Stomach (tissue), 9 donors: Measurements from ENCODE around the gene ARFGEF3. TPM values are rescaled to one million over a fixed set of nuclear protein-coding genes. Genes with fewer than 3 reads are reported as not detected.
"Not testable (repeated sequence)": the region's sequence is repeated elsewhere in the genome, so short reads cannot be mapped to it uniquely, and the experiment has no call there.

ENCODE experiments used
- DNase-seq, 2 donors: peaks; one replicate each; pipeline versions ENCODE4 v3.0.0 to v3.0.0-alpha.2; 2013 to 2019
- H3K27ac ChIP-seq, 5 donors: fragments of 200-600 bp in 4 of 5; sonication (generic) in 4 of 5; one replicate each; pipeline ENCODE4 v1.5.1; 2013 to 2019; ENCODE audit warnings: mild to moderate bottlenecking in 1 of 5, moderate library complexity in 1 of 5
- H3K27me3 ChIP-seq, 3 donors: fragments of 200-600 bp; sonication (generic); one replicate each; pipeline ENCODE4 v1.5.1; 2017 to 2019; ENCODE audit warnings: mixed run types in 1 of 3
- H3K36me3 ChIP-seq, 4 donors: fragments of 200-600 bp; sonication (generic); 1 replicate in 3 of 4; 2 replicates in 1 of 4; pipeline ENCODE4 v1.5.1; 2016 to 2019
- H3K4me1 ChIP-seq, 4 donors: fragments of 200-600 bp; sonication (generic); one replicate each; pipeline ENCODE4 v1.5.1; 2016 to 2019
- H3K4me3 ChIP-seq, 4 donors: fragments of 200-600 bp; sonication (generic) in 3 of 4; one replicate each; pipeline ENCODE4 v1.5.1; 2016 to 2019; ENCODE audit warnings: mild to moderate bottlenecking in 1 of 4
- H3K9me3 ChIP-seq, 4 donors: fragments of 200-600 bp; sonication (generic); one replicate each; pipeline ENCODE4 v1.5.1; 2016 to 2019
- CTCF ChIP-seq, 7 experiments: fragments of 450-650 bp in 4 of 7; fragments of 200-600 bp in 3 of 7; sonication (generic) in 3 of 7; IDR thresholded peaks; one replicate each; pipeline ENCODE4 v1.5.1; 2016 to 2019; ENCODE audit warnings: antibody characterized with exemption in 7 of 7, control low read depth in 2 of 7, mild to moderate bottlenecking in 1 of 7
- EP300 ChIP-seq: sonication (generic); formaldehyde crosslinking; IDR thresholded peaks from one replicate; pipeline ENCODE4 v1.6.1; 2017; ENCODE audit warnings: antibody characterized with exemption
- POLR2A ChIP-seq, 4 donors: fragments of 450-650 bp; IDR thresholded peaks; one replicate each; pipeline ENCODE4 v1.6.1; 2016; ENCODE audit warnings: antibody characterized with exemption in 4 of 4, control low read depth in 2 of 4, mild to moderate bottlenecking in 1 of 4, moderate library complexity in 1 of 4
- POLR2AphosphoS5 ChIP-seq, 3 donors: sonication (generic); formaldehyde crosslinking; IDR thresholded peaks; one replicate each; pipeline ENCODE4 v1.6.1; 2016; ENCODE audit warnings: antibody characterized with exemption in 3 of 3
- WGBS, 5 donors: extraction: QIAGEN DNeasy Blood & Tissue Kit in 3 of 5; methylation state at CpG; one replicate each; pipeline versions ENCODE4 v1.1.5 to v1.1.7; 2013 to 2018; 5-methylcytosine and 5-hydroxymethylcytosine counted together
- intact Hi-C: fragments of 100-400 bp; cut with DNase I; formaldehyde crosslinking; loops from one replicate; pipeline ENCODE4 v1.15.1; 2023; ENCODE audit warnings: low total_unique reads
- polyA plus RNA-seq, 3 donors: library from polyadenylated mRNA; stranded (reverse); fragments of 200-250 nt; gene quantifications; one replicate each; pipeline ENCODE4 v1.2.3, GENCODE V29; 2013
- total RNA-seq, 5 donors: library from RNA; depleted of rRNA; stranded (reverse); fragments of >200 nt; gene quantifications; one replicate each; pipeline versions ENCODE4 v1.1.0 to v1.2.3, GENCODE V29; 2014 to 2016
- donor health status: healthy with polysubstance abuse.
- donor health status: Bipolar disorder and iron deficiency.
- donor health status: healthy.

ARFGEF3 gene
- total and polyA plus RNA-seq, 8 donors, result 3.2 to 44.6 (median 13.2) TPM

DNA sequence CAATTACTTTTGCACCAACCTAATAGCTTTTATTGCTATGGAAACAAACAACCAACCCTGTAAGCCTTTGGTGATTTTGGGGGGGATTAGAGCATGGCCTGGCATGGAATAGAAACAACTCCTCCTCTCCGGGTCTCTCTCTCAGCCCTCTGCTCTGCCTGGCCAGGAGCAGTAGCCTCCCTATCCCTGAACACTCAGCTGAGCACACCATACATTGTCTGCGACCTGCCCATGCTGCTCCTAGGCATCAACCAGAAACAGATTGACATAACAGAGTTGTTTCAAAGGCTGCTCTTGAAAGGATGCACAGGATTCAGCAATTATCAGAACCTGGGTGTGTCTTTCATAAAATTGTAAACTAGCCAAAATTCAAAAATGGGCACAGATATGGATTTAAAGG, 186.1 kb downstream of the ARFGEF3 start:
- WGBS, 5 donors, result 56 to 79% (median 76%) methylated on average over 2 of the region's 2 CpGs
- TF ChIP-seq POLR2A (IDR thresholded peaks at IDR 0.05) (no peak), EP300 (no peak), CTCF (IDR thresholded peaks at IDR 0.05) (no peak), POLR2AphosphoS5 (IDR thresholded peaks at IDR 0.05) (no peak)
- intact Hi-C loops, result no loop called here
- Histone ChIP-seq H3K36me3 (no peaks in the 10 kb centered on the region), H3K4me3 (no peak overlapping the region), H3K4me1 (peaks cover 0 to 10% (median 3%) of the 10 kb centered on the region in 4 donors), H3K27me3 (no peaks in the 10 kb centered on the region), H3K27ac (no peak overlapping the region), H3K9me3 (no peaks in the 10 kb centered on the region)
- DNase-seq, result no peak

- no peak overlapping the region for H3K27ac ChIP-seq
- no peaks in the 10 kb centered on the region for H3K27me3 ChIP-seq
- 56 to 84% (median 67%) methylated on average over 3 of the region's 3 CpGs for WGBS, 5 donors
- H3K4me3 ChIP-seq, result no peak overlapping the region
- H3K4me1 ChIP-seq, result peaks cover 0 to 10% (median 3%) of the 10 kb centered on the region in 4 donors
- TF ChIP-seq POLR2A (IDR thresholded peaks at IDR 0.05) (no peak), POLR2AphosphoS5 (IDR thresholded peaks at IDR 0.05) (no peak), EP300 (no peak), CTCF (IDR thresholded peaks at IDR 0.05) (no peak)
- no peaks in the 10 kb centered on the region for H3K9me3 ChIP-seq
- intact Hi-C loops, result no loop called here
- no peak for DNase-seq
- no peaks in the 10 kb centered on the region for H3K36me3 ChIP-seq
Observed at GRCh38 chr6:138349891-138350290, 188.2 kb downstream of the ARFGEF3 start.

DNA sequence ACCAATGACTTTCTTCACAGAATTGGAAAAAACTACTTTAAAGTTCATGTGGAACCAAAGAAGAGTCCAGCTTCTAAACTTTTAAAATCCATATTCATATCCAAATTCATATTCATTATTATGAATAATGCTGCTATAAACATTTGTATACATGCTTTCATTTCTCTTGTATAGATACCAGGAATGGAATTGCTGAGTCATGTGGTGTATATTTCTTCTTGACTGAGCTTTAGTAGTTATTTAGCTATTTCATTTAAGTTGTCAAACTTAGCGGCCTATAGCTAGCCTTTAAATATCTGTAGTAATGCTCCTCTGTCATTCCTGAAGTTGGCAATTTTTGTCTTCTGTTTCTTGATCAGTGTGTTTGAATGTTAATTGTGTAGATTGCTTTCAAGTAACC, 196.2 kb downstream of the ARFGEF3 start:
- TF ChIP-seq POLR2A (IDR thresholded peaks at IDR 0.05) (no peak), POLR2AphosphoS5 (IDR thresholded peaks at IDR 0.05) (no peak), CTCF (IDR thresholded peaks at IDR 0.05) (no peak), EP300 (no peak)
- Histone ChIP-seq H3K9me3 (no peaks in the 10 kb centered on the region), H3K4me3 (no peak overlapping the region), H3K27ac (no peak overlapping the region), H3K4me1 (no peaks in the 10 kb centered on the region), H3K27me3 (no peaks in the 10 kb centered on the region), H3K36me3 (no peaks in the 10 kb centered on the region)
- WGBS, 5 donors, result 87 to 97% (median 90%) methylated on average over 1 of the region's 1 CpG
- intact Hi-C loops, result no loop called here
- no peak for DNase-seq

DNA sequence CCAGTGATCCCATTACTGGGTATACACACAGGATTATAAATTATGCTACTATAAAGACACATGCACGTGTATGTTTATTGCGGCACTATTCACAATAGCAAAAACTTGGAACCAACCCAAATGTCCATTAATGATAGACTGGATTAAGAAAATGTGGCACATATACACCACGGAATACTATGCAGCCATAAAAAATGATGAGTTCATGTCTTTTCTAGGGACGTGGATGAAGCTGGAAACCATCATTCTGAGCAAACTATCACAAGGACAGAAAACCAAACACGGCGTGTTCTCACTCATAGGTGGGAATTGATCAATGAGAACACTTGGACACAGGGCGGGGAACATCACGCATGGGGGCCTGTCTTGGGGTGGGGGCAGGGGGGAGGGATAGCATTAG, 206.9 kb downstream of the ARFGEF3 start:
- DNase-seq, H3K4me3 ChIP-seq, H3K27ac ChIP-seq, H3K27me3 ChIP-seq, H3K36me3 ChIP-seq, H3K9me3 ChIP-seq, intact Hi-C loops: not testable (repeated sequence)
- H3K4me1 ChIP-seq, result peaks cover 0 to 13% (median 0%) of the 10 kb centered on the region in 4 donors
- WGBS, 5 donors, result 87 to 95% (median 94%) methylated on average over 8 of the region's 8 CpGs

- Histone ChIP-seq H3K4me3 (no peak overlapping the region), H3K4me1 (peaks cover 0 to 13% (median 0%) of the 10 kb centered on the region in 4 donors), H3K27ac (no peak overlapping the region), H3K36me3 (no peaks in the 10 kb centered on the region), H3K27me3 (no peaks in the 10 kb centered on the region), H3K9me3 (peaks cover 0 to 4% (median 0%) of the 10 kb centered on the region in 4 donors)
- DNase-seq, result no peak
- TF ChIP-seq POLR2A (IDR thresholded peaks at IDR 0.05) (no peak), EP300 (no peak), CTCF (IDR thresholded peaks at IDR 0.05) (no peak), POLR2AphosphoS5 (IDR thresholded peaks at IDR 0.05) (no peak)
- intact Hi-C loops, result no loop called here
- WGBS, 5 donors, result 63 to 80% (median 65%) methylated on average over 9 of the region's 9 CpGs
Observed at GRCh38 chr6:138370631-138371451, 209.1 kb downstream of the ARFGEF3 start.
